ENCODE measurements around the gene PSG7. TPM values are rescaled to one million over a fixed set of nuclear protein-coding genes. Genes with fewer than 3 reads are reported as not detected.
"Not testable (repeated sequence)": the region's sequence is repeated elsewhere in the genome, so short reads cannot be mapped to it uniquely, and the experiment has no call there.

PSG7 gene
- total RNA-seq, 1 donor from 2014 or later = not detected

DNA sequence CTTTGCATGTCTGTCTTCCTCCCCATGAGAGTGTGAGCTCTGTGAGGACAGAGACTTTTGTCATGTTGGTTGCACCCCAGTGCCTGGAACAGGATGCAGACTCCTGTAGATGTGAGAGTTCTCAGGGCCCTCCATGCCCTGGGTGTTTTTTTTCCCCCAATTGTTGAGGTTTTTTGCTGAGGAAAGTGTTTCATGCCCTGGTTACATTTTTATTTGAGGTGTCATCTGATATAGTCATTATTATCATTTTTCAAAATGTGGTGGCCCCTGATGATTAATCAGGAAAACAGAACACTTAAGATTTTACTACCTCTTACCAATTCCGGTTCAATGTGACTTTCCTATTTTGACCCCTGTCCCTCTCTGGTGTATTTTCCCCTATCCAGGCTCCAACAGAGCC, 20.1 kb downstream of the PSG7 start:
- DNase-seq (ENCODE audit: low read depth, low spot score) = not testable (repeated sequence)

DNA sequence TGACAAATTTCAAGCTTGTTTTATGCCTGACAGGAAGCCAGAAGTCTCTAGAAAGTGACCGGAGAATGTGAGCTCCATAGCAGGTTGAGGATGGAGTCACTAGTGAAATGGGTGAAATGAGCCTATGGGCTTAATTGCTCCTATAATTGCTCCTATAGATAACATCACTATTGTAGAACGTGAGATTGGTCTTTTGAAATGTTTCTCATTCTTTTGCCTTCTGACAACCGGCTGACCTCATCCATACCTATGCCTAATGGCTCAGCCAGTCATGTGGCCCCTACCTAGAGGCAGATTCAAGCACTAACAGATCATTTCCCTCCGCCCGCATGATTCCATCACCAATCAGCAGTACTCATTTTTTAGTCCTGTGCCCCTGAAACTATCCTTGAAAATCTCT, 23.5 kb downstream of the PSG7 start:
- not testable (repeated sequence) for DNase-seq (ENCODE audit: low read depth, low spot score)

DNA sequence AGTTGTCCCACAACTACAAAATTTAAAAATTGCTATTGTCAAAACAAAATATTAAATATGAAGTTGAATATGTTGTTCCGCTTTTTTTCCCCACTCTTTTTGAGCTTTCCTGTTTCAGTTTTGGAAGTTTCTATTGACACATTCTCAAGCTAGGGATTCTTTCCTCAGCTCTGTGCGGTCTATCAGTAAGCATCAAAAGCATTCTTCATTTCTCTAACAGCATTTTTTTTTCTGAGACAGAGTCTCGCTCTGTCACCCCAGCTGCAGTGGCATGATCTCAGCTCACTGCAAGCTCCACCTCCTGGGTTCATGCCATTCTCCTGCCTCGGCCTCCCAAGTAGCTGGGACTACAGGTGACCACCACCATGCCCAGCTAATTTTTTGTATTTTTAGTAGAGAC, 24.1 kb downstream of the PSG7 start:
- not testable (repeated sequence) for DNase-seq (ENCODE audit: low read depth, low spot score)

DNA sequence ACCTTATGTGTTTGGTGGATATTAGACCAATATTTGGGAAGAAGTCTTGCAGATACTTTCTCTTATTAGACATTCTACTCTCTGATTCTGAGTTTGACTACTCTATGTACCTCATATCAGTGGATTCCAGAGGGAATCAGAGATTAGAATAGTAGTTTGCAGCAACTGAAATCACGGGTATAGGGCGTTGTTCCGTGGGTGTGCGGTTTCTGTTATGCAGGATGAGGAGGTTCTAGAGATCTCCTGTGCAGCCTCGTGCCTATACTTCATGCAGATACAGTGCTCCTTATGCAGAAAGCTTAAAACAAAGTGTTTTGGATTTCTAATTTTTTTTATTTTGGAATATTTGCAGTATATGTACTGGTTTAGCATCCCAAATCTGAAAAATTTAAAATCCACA, 25.3 kb downstream of the PSG7 start:
- not testable (repeated sequence) for DNase-seq (ENCODE audit: low read depth, low spot score)

DNA sequence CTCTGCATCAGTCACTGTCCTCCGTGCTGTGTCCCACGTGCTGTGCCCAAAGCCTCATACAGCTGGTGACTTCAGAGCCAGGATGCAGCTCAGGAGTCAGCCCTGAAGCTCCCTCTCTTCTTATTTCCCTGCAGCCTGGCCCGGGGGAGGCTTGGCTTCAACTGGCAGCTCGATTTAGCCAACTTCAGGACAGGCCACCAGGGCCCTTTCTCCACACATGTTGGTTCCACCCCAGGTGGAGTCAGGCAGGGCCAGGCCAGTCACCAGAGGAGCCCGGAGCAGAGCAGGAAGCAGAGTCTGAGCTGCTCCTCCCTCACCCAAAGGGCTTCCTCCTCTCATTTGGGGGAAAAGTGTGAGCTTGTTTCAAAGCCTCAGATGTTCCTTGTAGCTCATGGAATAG, 30.8 kb downstream of the PSG7 start:
- DNase-seq (ENCODE audit: low read depth, low spot score) = not testable (repeated sequence)

DNA sequence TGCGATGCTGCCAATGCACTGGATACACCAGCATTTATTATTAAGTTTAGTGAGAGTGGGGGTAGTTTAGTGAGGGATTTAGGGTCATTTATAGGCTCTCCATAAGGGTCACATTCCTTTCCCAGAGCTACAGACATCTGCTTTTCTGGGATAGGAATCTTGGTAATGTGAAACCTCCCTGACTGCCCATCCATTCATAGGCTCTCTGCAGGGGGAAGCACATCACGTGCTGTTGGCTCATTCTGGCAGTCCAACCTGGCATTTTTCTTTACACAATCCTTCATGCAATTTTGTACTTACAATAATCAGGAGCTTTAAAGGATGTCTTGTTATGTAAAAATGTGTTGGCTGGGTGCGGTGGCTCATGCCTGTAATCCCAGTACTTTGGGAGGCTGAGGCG, 36.4 kb downstream of the PSG7 start:
- not testable (repeated sequence) for DNase-seq (ENCODE audit: low read depth, low spot score)

DNA sequence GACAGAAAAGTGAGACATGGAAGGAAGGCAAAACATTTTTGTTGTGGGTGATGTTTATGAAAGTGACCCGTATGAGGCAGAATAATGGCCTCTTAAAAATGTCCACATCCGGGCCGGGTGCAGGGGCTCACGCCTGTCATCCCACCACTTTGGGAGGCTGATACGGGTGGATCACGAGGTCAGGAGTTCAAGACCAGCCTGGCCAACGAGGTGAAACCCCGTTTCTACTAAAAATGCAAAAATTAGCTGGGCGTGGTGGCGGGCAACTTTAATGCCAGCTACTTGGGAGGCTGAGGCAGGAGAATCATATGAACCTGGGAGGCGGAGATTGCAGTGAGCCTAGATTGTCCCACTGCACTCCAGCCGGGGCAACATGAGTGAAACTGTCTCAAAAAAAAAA, 37.3 kb downstream of the PSG7 start:
- DNase-seq (ENCODE audit: low read depth, low spot score) = not testable (repeated sequence)

DNA sequence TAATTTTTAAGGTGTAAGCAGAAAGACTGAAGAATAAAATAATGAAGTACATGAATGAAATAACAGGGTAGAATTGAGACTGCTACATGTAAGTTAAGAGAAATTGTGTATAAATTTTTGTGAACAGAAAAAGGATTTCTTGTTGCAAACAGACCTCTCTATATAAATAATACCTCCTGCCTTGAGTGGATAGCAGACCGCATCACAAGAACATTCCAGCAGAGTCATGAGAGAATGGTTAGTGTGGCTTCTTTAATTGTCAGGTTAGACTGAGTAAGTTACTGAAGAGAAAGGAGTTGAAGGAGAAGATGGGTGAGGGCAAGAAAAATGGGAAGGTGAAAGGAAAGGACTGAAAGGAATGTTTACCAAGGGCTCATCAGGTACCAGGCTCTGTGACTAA, 37.9 kb downstream of the PSG7 start:
- DNase-seq (ENCODE audit: low read depth, low spot score) = not testable (repeated sequence)

DNA sequence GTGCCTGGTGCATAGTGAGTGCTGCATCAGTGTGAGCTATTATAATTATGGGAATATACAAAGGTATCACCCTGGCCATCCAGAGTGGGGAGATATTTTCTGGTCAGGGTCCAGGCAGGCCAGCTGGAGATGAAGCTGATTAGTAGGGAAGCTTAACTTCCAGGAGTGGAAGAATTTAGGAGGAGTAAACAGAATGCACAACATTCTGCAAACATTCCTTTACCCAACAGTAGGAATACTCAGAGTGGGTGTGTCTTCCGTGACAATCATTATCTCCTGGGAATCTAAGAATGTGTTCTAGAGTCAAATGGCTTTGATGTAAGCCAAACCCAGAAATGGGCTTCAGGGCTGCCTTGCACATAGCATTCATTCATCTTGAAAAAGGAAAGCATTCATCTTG, 38.4 kb downstream of the PSG7 start:
- DNase-seq (ENCODE audit: low read depth, low spot score) = not testable (repeated sequence)

DNA sequence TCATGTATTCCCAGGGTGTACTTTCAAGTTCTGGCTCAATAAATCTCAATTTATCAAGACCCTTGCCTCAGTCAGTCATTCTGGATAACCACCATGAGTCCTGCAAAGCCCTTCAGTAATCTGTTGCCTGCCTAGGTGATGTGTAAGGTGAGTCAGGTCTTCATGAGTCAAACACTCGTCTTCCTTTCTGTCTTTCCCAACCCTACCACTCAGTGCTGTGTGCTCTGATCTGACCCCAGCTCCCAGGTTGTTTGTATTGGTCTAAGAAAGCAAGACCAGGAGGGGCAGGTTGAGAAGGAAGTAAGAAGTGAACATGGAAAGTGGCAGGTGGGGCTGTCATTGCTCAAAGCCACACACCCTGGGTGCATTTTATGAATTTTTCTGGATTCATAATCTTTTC, 39.3 kb downstream of the PSG7 start:
- not testable (repeated sequence) for DNase-seq (ENCODE audit: low read depth, low spot score)

DNA sequence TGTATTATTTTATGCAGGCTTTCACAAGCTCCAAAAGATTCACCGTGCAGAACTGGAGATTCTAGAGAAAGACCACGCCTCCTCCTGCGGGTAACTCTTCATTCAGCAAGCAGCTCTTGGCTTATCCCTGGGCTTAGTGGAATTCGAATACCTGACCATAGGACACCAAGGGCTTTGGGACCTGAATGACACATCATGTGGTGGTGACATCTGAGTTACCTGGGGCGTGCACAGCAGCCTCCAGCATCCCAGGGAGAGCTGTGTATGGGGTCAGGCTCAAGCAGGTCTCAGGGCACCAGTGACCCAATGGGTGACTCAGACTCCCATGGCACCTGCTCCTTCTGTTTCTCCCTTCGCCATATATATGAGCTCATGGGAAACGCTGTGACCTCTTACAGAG, 46.6 kb downstream of the PSG7 start:
- not testable (repeated sequence) for DNase-seq (ENCODE audit: low read depth, low spot score)

DNA sequence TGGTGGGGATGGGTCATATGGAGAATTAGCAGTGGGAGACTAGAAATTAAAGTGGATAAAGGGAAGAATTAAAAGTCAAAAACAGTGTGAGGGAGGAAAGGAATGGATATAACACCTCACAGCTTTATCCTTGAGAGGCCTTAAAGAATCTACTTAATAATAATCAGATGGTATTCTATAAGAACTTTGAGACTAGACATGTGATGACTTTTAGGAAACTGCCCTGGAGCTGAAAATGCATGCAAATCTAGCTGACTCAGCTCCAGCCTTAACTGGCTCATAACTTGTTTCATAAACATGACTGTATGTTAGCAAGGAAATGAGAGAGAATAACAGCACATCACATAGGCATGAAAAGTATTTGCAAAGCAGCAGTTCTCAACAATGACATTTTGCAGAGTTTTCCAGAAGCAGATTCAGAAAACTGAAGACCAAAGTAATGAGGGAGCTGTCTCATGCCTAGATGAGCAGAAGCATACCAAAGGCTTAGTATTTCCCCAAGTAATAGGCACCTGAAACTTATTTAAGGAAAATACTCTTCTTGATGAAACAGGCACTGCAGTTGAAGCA, 49.0 kb downstream of the PSG7 start:
- not testable (repeated sequence) for DNase-seq (ENCODE audit: low read depth, low spot score)

DNA sequence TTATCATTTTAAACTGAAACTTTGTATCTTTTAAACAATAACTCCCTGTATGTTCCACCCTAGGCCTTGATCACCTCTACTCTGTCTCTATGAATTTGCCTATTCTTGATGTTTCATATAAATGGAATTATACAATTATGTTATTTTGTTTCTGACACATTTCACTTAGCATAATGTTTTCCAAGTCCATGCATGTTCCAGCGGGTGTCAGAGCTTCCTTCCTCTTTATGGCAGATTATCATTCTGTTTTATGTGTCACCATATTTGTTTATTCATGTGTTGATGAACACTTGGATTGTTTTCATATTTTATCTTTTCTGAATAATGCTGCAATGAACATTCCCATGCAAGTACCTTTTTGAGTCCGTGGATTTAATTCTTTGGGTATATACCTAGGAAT, 54.3 kb downstream of the PSG7 start:
- DNase-seq (ENCODE audit: low read depth, low spot score) = not testable (repeated sequence)

DNA sequence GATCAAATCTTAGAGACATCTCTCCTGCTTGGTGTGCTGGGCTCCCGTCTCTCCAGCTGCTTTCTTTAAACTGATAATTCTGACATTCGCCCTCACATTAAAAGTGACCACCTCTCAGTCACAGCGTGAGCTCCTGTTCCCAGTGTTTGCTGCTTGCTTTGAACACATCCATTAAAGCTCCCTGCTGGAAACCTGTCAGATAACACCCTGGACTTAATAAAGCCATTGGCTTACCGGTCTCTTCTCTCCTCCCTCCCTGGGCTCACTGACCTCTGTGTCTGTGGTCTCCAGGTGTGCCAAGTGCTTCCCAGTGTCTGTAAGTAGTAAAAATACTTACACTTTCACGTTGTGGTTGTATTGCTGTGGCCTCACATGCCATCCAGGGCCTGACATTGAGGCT, 55.0 kb downstream of the PSG7 start:
- DNase-seq (ENCODE audit: low read depth, low spot score) = not testable (repeated sequence)

DNA sequence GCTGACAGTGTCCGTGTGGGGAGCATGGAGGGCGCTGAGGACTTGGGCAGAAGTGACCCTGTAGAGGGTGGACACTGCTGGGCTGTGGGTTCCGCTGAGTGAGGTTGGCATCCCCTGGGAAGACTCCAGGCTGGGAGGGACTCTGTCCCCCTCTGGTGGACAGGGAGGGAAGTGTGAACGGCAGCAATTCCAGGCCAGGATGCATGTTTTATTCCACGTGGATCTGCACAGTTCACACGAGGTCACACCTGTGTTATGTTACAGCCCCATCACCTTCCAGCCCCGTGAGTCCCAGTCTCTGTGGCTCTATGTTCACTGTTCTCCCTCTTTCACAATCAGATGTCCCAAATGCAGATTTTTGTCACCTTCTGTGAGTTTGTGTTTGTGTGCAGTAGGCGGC, 55.7 kb downstream of the PSG7 start:
- not testable (repeated sequence) for DNase-seq (ENCODE audit: low read depth, low spot score)

DNA sequence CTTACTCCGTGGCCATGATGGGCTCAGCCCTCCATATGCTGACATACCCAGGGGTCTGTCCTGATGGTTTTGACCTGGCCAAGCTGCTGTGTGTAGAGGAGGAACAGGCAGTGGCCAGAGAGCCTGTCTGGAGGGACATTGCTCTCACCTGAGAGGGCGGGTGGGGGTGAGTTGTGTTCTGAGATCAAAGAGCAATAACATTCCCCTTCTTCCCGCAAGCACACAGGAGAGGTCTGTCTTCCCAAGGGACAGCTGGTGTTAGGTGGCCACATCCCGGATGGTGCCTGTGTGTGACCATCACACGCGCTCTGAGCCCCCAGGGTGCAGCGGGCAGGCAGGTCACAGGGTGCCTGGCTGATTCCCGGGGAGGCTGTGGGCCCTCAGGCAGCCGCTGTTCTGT, 56.4 kb downstream of the PSG7 start:
- DNase-seq (ENCODE audit: low read depth, low spot score) = not testable (repeated sequence)

DNA sequence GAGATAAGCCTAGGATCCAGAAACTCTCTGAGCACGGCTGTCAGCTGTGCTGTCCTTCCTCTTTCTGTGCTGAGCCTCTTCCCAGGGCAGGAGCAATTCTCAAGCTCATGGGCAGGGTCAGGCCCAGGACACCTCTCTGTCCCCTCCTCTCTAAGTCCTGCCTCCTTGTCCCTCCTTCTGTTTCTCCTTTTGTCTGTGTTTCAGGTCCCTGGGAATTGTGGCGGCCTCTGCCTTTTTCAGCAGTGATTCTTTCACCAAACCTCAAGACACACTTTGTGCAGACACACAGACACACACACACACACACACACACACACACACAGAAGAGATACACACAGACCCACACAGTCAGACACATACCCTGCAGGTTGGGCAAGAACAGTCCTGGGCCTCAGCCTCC, 57.4 kb downstream of the PSG7 start, which contains the start of gene PSG1:
PSG1 (minus strand) TSS at position 101 of the 400 bp plus-strand sequence. CDS start 132 bp downstream, outside the sequence.
- DNase-seq (ENCODE audit: low read depth, low spot score) = no peak

DNA sequence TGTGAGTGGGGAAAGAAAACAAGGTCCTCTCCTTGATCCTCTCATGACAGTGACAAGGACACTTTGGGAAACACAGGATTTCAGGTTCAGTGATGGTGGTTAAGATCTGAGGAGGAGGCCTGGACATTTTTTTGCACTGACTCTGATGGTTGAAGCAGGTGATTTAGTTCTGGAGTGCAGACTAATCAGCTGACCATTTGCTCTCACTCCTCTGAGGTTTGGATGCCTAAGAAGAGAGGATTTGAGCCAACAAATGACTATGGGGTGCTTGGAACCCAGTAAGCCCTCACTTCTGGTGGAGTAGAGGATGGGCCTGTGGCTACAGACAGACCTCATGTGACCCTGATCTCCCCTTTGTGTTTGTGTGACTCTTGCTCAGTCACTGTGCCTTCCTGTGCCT, 60.4 kb downstream of the PSG7 start:
- not testable (repeated sequence) for DNase-seq (ENCODE audit: low read depth, low spot score)

DNA sequence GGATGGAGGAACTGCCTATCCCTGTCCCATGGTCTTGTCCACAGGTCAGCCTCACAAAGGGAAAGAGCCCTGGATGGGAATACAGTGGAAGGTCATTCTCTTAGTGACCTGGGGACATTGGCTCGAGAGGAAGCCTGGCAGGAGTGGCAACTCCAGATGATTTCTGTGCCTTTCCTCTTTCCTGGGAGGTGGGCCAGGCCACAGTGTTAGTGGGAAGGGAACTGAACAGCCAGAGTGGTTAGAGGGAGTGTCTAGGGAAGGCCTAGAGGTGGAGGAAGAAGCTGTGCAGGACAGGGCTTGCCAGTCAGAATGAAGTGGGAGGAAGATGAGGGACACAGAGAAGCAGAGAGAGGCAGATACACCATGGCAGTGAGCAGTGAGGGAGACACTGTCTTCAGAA, 61.1 kb downstream of the PSG7 start:
- DNase-seq (ENCODE audit: low read depth, low spot score) = not testable (repeated sequence)

DNA sequence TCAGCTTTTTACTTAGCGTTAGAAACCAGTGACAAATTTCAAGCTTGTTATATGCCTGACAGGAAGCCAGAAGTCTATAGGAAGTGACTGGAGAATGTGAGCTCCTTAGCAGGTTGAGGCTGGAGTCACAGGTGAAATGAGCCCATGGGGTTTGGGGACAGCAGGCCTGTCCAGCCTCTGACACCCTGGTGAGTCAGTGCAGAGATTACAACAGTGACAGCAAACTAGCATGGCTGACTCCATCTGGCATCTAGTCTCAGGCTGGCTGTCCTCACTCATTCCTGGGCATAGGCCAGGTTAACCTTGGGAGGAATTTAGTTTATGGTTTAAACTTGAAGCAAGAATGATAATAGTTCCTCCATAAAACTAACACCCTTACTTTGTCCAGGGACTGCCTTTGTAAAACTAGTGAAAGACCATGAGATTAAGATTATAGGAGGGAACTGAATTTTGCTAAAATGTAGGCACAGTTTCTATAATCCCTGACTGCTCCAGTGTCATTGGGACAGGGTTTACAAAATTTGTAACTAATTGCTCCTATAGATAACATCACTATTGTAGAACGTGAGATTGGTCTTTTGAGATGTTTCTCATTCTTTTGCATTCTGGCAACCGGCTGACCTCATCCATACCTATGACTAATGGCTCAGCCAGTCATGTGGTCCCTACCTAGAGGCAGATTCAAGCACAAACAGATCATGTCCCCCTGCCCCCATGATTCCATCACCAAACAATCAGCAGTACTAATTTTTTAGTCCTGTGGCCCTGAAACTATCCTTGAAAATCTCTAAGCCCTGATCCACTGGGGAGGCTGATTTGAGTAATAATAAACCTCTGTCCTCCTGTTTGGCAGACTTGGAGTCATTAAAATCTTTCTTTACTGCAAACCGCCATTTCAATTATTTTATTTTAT, 61.9 kb downstream of the PSG7 start:
- not testable (repeated sequence) for DNase-seq (ENCODE audit: low read depth, low spot score)

DNA sequence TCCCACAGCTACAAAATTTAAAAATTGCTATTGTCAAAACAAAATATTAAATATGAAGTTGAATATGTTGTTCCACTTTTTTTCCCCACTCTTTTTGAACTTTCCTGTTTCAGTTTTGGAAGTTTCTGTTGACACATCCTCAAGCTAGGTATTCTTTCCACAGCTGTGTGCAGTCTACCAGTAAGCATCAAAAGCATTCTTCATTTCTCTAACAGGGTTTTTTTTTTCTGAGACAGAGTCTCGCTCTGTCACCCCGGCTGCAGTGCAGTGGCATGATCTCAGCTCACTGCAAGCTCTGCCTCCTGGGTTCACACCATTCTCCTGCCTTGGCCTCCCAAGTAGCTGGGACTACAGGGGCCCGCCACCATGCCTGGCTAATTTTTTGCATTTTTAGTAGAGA, 62.9 kb downstream of the PSG7 start:
- DNase-seq (ENCODE audit: low read depth, low spot score) = not testable (repeated sequence)

Data from pulmonary artery endothelial cell (primary cell).